Vagina (tissue), 2 donors: Measurements from ENCODE around the gene CXCL11. TPM values are rescaled to one million over a fixed set of nuclear protein-coding genes. Genes with fewer than 3 reads are reported as not detected.

Experiments
- DNase-seq, 2 donors: peaks; one replicate each; pipeline ENCODE4 v3.0.0-alpha.2; 2017; ENCODE audit errors: extremely low spot score in 2 of 2
- H3K27ac ChIP-seq: fragments of 200-600 bp; sonication (generic); one replicate; pipeline ENCODE4 v1.5.1; 2019
- H3K27me3 ChIP-seq: fragments of 200-600 bp; sonication (generic); one replicate; pipeline ENCODE4 v1.5.1; 2019
- H3K36me3 ChIP-seq, 2 donors: fragments of 200-600 bp; sonication (generic); one replicate each; pipeline ENCODE4 v1.5.1; 2017 to 2019
- H3K4me1 ChIP-seq: fragments of 200-600 bp; sonication (generic); one replicate; pipeline ENCODE4 v1.5.1; 2019
- H3K4me3 ChIP-seq, 2 donors: fragments of 200-600 bp; sonication (generic); 1 replicate in 1 of 2; 2 replicates in 1 of 2; pipeline ENCODE4 v1.5.1; 2016 to 2019
- H3K9me3 ChIP-seq: fragments of 200-600 bp; sonication (generic); one replicate; pipeline ENCODE4 v1.5.1; 2019
- CTCF ChIP-seq, 3 experiments: fragments of 450-650 bp in 2 of 3; fragments of 200-600 bp in 1 of 3; sonication (generic) in 1 of 3; IDR thresholded peaks; one replicate each; pipeline ENCODE4 v1.5.1; 2017 to 2019; ENCODE audit warnings: antibody characterized with exemption in 3 of 3, mild to moderate bottlenecking in 2 of 3, moderate library complexity in 2 of 3
- POLR2A ChIP-seq, 2 donors: fragments of 450-650 bp; IDR thresholded peaks; one replicate each; pipeline ENCODE4 v1.6.1; 2017; ENCODE audit warnings: antibody characterized with exemption in 2 of 2, mild to moderate bottlenecking in 2 of 2, moderate library complexity in 2 of 2
- POLR2AphosphoS5 ChIP-seq, 2 donors: sonication (generic); formaldehyde crosslinking; IDR thresholded peaks; one replicate each; pipeline ENCODE4 v1.9.0; 2017; ENCODE audit warnings: antibody characterized with exemption in 2 of 2, mild to moderate bottlenecking in 2 of 2, low read depth in 1 of 2; ENCODE audit not compliant: insufficient read depth in 1 of 2
- intact Hi-C: fragments of 100-400 bp; cut with DNase I; formaldehyde crosslinking; loops from one replicate; pipeline ENCODE4 v1.15.1; 2023
- total RNA-seq: library from RNA; depleted of rRNA; stranded (reverse); fragments of >200 nt; gene quantifications from one replicate; pipeline ENCODE4 v1.2.3, GENCODE V29; 2016

CXCL11 gene
- total RNA-seq, 1 donor from 2014 or later, result not detected

- TF ChIP-seq POLR2A (IDR thresholded peaks at IDR 0.05), result no peak
- no peak for TF ChIP-seq POLR2AphosphoS5 (IDR thresholded peaks at IDR 0.05; ENCODE audit: insufficient read depth in 1 of 2, low read depth in 1 of 2)
- no peak for TF ChIP-seq CTCF (IDR thresholded peaks at IDR 0.05)
- H3K27me3 ChIP-seq, result no peaks in the 10 kb centered on the region
- no peaks in the 10 kb centered on the region for H3K36me3 ChIP-seq
- intact Hi-C loops, result no loop called here
- H3K27ac ChIP-seq, result no peak within 1 kb of the TSS
- no peaks in the 10 kb centered on the region for H3K4me1 ChIP-seq
- no peak within 1 kb of the TSS for H3K4me3 ChIP-seq
- no peaks in the 10 kb centered on the region for H3K9me3 ChIP-seq
- no peak for DNase-seq
These were observed 12.5 kb downstream of the CXCL11 start, which contains the start of gene CXCL10 for GRCh38 chr4:76023389-76023788. Gene CXCL10, minus strand, starts transcription at chr4:76023497. Its CDS starts 66 bp downstream, at chr4:76023431.

- Histone ChIP-seq H3K27me3 (no peaks in the 10 kb centered on the region), H3K9me3 (no peaks in the 10 kb centered on the region), H3K4me3 (no peak overlapping the region), H3K27ac (no peak overlapping the region), H3K4me1 (no peaks in the 10 kb centered on the region), H3K36me3 (no peaks in the 10 kb centered on the region)
- no peak for DNase-seq
- intact Hi-C loops, result no loop called here
- TF ChIP-seq POLR2A (IDR thresholded peaks at IDR 0.05) (no peak), CTCF (IDR thresholded peaks at IDR 0.05) (no peak), POLR2AphosphoS5 (IDR thresholded peaks at IDR 0.05; ENCODE audit: insufficient read depth in 1 of 2, low read depth in 1 of 2) (no peak)
These were observed 13.2 kb downstream of the CXCL11 start for GRCh38 chr4:76022677-76023076.

GRCh38 chr4:76022031-76022430 is 13.8 kb downstream of the CXCL11 start:
- Histone ChIP-seq H3K9me3 (no peaks in the 10 kb centered on the region), H3K27me3 (no peaks in the 10 kb centered on the region), H3K4me3 (no peak overlapping the region), H3K4me1 (no peaks in the 10 kb centered on the region), H3K27ac (no peak overlapping the region), H3K36me3 (no peaks in the 10 kb centered on the region)
- no peak for TF ChIP-seq POLR2A (IDR thresholded peaks at IDR 0.05)
- TF ChIP-seq CTCF (IDR thresholded peaks at IDR 0.05), result no peak
- TF ChIP-seq POLR2AphosphoS5 (IDR thresholded peaks at IDR 0.05; ENCODE audit: insufficient read depth in 1 of 2, low read depth in 1 of 2), result no peak
- intact Hi-C loops, result no loop called here
- no peak for DNase-seq

GRCh38 chr4:76017056-76017686 is 18.7 kb downstream of the CXCL11 start:
- no peak for TF ChIP-seq POLR2A (IDR thresholded peaks at IDR 0.05)
- TF ChIP-seq POLR2AphosphoS5 (IDR thresholded peaks at IDR 0.05; ENCODE audit: insufficient read depth in 1 of 2, low read depth in 1 of 2), result no peak
- TF ChIP-seq CTCF (IDR thresholded peaks at IDR 0.05), result no peak
- H3K4me3 ChIP-seq, result no peak overlapping the region
- no peak for DNase-seq
- H3K27ac ChIP-seq, result no peak overlapping the region
- H3K27me3 ChIP-seq, result no peaks in the 10 kb centered on the region
- H3K4me1 ChIP-seq, result peaks cover 6% of the 10 kb centered on the region
- no peaks in the 10 kb centered on the region for H3K36me3 ChIP-seq
- intact Hi-C loops, result no loop called here
- H3K9me3 ChIP-seq, result no peaks in the 10 kb centered on the region

- Histone ChIP-seq H3K36me3 (no peaks in the 10 kb centered on the region), H3K9me3 (no peaks in the 10 kb centered on the region), H3K4me3 (no peak overlapping the region), H3K4me1 (peaks cover 13% of the 10 kb centered on the region), H3K27me3 (no peaks in the 10 kb centered on the region), H3K27ac (no peak overlapping the region)
- DNase-seq, result no peak
- intact Hi-C loops, result no loop called here
- TF ChIP-seq POLR2AphosphoS5 (IDR thresholded peaks at IDR 0.05; ENCODE audit: insufficient read depth in 1 of 2, low read depth in 1 of 2), result no peak
- no peak for TF ChIP-seq POLR2A (IDR thresholded peaks at IDR 0.05)
- TF ChIP-seq CTCF (IDR thresholded peaks at IDR 0.05), result no peak
These were observed 19.5 kb downstream of the CXCL11 start for GRCh38 chr4:76016393-76016792.
